Adrenal gland (tissue), 12 donors: ENCODE data around the gene SH3BGRL3. TPM values are rescaled to one million over a fixed set of nuclear protein-coding genes. Genes with fewer than 3 reads are reported as not detected.

Source experiments
- DNase-seq, 7 donors: peaks; one replicate each; pipeline ENCODE4 v3.0.0-alpha.2; 2019 to 2020
- H3K27ac ChIP-seq, 5 donors: fragments of 200-600 bp; sonication (generic) in 4 of 5; 1 replicate in 3 of 5; 2 replicates in 2 of 5; pipeline versions ENCODE4 v1.5.1 to v1.8.0; 2016 to 2020; ENCODE audit warnings: mild to moderate bottlenecking in 1 of 5
- H3K27me3 ChIP-seq: fragments of 200-600 bp; 2 replicates; pipeline ENCODE4 v1.8.0; 2021
- H3K36me3 ChIP-seq, 2 donors: fragments of 200-600 bp; replicated peaks in 1 of 2; 1 replicate in 1 of 2; 2 replicates in 1 of 2; pipeline versions ENCODE4 v1.5.1 to v1.8.0; 2018 to 2022
- H3K4me1 ChIP-seq, 2 donors: fragments of 200-600 bp; replicated peaks in 1 of 2; 1 replicate in 1 of 2; 2 replicates in 1 of 2; pipeline versions ENCODE4 v1.5.1 to v1.8.0; 2018 to 2021
- H3K4me3 ChIP-seq, 4 donors: fragments of 200-600 bp; sonication (generic) in 3 of 4; one replicate each; pipeline ENCODE4 v1.5.1; 2016 to 2018
- H3K9me3 ChIP-seq, 3 donors: fragments of 200-600 bp; sonication (generic) in 1 of 3; replicated peaks in 1 of 3; 1 replicate in 2 of 3; 2 replicates in 1 of 3; pipeline versions ENCODE4 v1.5.1 to v1.8.0; 2016 to 2021
- CTCF ChIP-seq, 6 experiments: fragments of 450-650 bp in 4 of 6; fragments of 200-600 bp in 2 of 6; sonication (generic) in 1 of 6; IDR thresholded peaks; 1 replicate in 5 of 6; 2 replicates in 1 of 6; pipeline versions ENCODE4 v1.5.1 to v1.8.0; 2016 to 2021; ENCODE audit warnings: antibody characterized with exemption in 6 of 6, mild to moderate bottlenecking in 2 of 6, moderate library complexity in 1 of 6
- POLR2A ChIP-seq, 2 donors: fragments of 450-650 bp; IDR thresholded peaks; one replicate each; pipeline ENCODE4 v1.6.1; 2017; ENCODE audit warnings: antibody characterized with exemption in 2 of 2, mild to moderate bottlenecking in 2 of 2, moderate library complexity in 1 of 2
- WGBS, 4 donors: extraction: QIAGEN DNeasy Blood & Tissue Kit in 2 of 4; methylation state at CpG; one replicate each; pipeline versions ENCODE4 v1.1.5 to v1.1.7; 2013 to 2017; 5-methylcytosine and 5-hydroxymethylcytosine counted together
- intact Hi-C, 2 donors: fragments of 100-400 bp; cut with DNase I; formaldehyde crosslinking; loops; one replicate each; pipeline versions ENCODE4 v1.14.1 to v1.15.0; 2022 to 2023
- polyA plus RNA-seq, 3 donors: library from polyadenylated mRNA; stranded (reverse); fragments of 200-250 nt in 2 of 3; fragments of 350-450 nt in 1 of 3; fragmentation: Illumina TruSeq in 1 of 3; extraction: RNeasy Lipid Tissue Mini Kit (QIAGEN cat#74804) in 1 of 3; gene quantifications; one replicate each; pipeline ENCODE4 v1.2.3, GENCODE V29; 2013 to 2014
- total RNA-seq, 9 donors: library from RNA; depleted of rRNA in 4 of 9; stranded (reverse); fragments of >200 nt in 4 of 9; fragments of 120-200 nt in 1 of 9; fragmentation: NEBNext Ultra II Directional in 1 of 9; extraction: Animal tissue kit (Norgen Biotek cat#: 25700) in 1 of 9; gene quantifications; one replicate each; pipeline versions ENCODE4 v1.1.0 to v1.2.4, GENCODE V29; 2013 to 2023
- donor health status: healthy with polysubstance abuse.
- donor health status: Bipolar disorder and iron deficiency.
- donor health status: DM: yes; HTN: yes; CAD: no.
- donor health status: DM: no; HTN: no; CAD: no.
- donor health status: DM: no; HTN: no; CAD: no.
- donor health status: DM: yes; HTN: yes; CAD: no.

The SH3BGRL3 gene
- total and polyA plus RNA-seq, 12 donors: 21.0 to 350 (median 92.8) TPM

GRCh38 chr1:26281091-26281958, 1.4 kb downstream of the SH3BGRL3 start:
- peak overlapping the region in 1 of 5 donors; percentile 97 for H3K27ac ChIP-seq
- 88 to 97% (median 94%) methylated on average over 4 to 5 of the region's 5 CpGs for WGBS, 4 donors
- no peaks in the 10 kb centered on the region for H3K9me3 ChIP-seq
- intact Hi-C loops: loop anchor here in 1 of 2 donors (5.0 kb wide), 1 partner anchor 41 kb away; no protein-coding TSS in a partner anchor
- DNase-seq: no peak
- peaks cover 10 to 39% of the 10 kb centered on the region in 2 donors for H3K4me1 ChIP-seq
- H3K36me3 ChIP-seq: no peaks in the 10 kb centered on the region
- no peaks in the 10 kb centered on the region for H3K27me3 ChIP-seq
- TF ChIP-seq CTCF (IDR thresholded peaks at IDR 0.05) (no peak), POLR2A (IDR thresholded peaks at IDR 0.05) (no peak)
- H3K4me3 ChIP-seq: no peak overlapping the region

- Histone ChIP-seq H3K27me3 (no peaks in the 10 kb centered on the region), H3K36me3 (no peaks in the 10 kb centered on the region), H3K4me1 (peaks cover 7 to 34% of the 10 kb centered on the region in 2 donors), H3K9me3 (no peaks in the 10 kb centered on the region), H3K27ac (no peak overlapping the region), H3K4me3 (no peak overlapping the region)
- intact Hi-C loops: loop anchor here in 1 of 2 donors (5.0 kb wide), 1 partner anchor 40 kb away; no protein-coding TSS in a partner anchor
- TF ChIP-seq POLR2A (IDR thresholded peaks at IDR 0.05): no peak
- no peak for TF ChIP-seq CTCF (IDR thresholded peaks at IDR 0.05)
- no peak for DNase-seq
- WGBS, 4 donors: 54 to 77% (median 69%) methylated on average over 10 to 15 of the region's 15 CpGs
These were observed 2.1 kb downstream of the SH3BGRL3 start for GRCh38 chr1:26281971-26282370.

GRCh38 chr1:26282401-26282918, 2.6 kb downstream of the SH3BGRL3 start:
- H3K27ac ChIP-seq: no peak overlapping the region
- no peak overlapping the region for H3K4me3 ChIP-seq
- no peaks in the 10 kb centered on the region for H3K9me3 ChIP-seq
- intact Hi-C loops: loop anchor here in 1 of 2 donors (5.0 kb wide), 1 partner anchor 40 kb away; no protein-coding TSS in a partner anchor
- 85 to 91% (median 88%) methylated on average over 15 to 22 of the region's 22 CpGs for WGBS, 4 donors
- TF ChIP-seq CTCF (IDR thresholded peaks at IDR 0.05) (no peak), POLR2A (IDR thresholded peaks at IDR 0.05) (no peak)
- H3K4me1 ChIP-seq: peaks cover 7 to 34% of the 10 kb centered on the region in 2 donors
- DNase-seq: no peak
- H3K27me3 ChIP-seq: no peaks in the 10 kb centered on the region
- no peaks in the 10 kb centered on the region for H3K36me3 ChIP-seq

- intact Hi-C loops: loop anchor here in 1 of 2 donors (5.0 kb wide), 1 partner anchor 39 kb away; no protein-coding TSS in a partner anchor
- Histone ChIP-seq H3K27me3 (no peaks in the 10 kb centered on the region), H3K9me3 (no peaks in the 10 kb centered on the region), H3K4me3 (no peak overlapping the region), H3K27ac (no peak overlapping the region), H3K4me1 (peaks cover 7 to 35% of the 10 kb centered on the region in 2 donors), H3K36me3 (no peaks in the 10 kb centered on the region)
- no peak for DNase-seq
- 79 to 91% (median 85%) methylated on average over 4 of the region's 4 CpGs for WGBS, 4 donors
- TF ChIP-seq CTCF (IDR thresholded peaks at IDR 0.05) (no peak), POLR2A (IDR thresholded peaks at IDR 0.05) (no peak)
These were observed 3.5 kb downstream of the SH3BGRL3 start for GRCh38 chr1:26283279-26283853.
